GM12878 (cell line): ENCODE data around the gene DTX4. TPM values are rescaled to one million over a fixed set of nuclear protein-coding genes. Genes with fewer than 3 reads are reported as not detected.

Experiments used
- ATAC-seq: fragments of 200-7000 bp; cut with Tn5 transposase; 3 replicates; pipeline ENCODE4 v1.9.1; 2020; ENCODE audit warnings: mild to moderate bottlenecking, moderate library complexity
- BruUV-seq: library from RNA; stranded (reverse); fragments of 400-500 nt; replicated peaks from 2 replicates; lab custom pipeline; 2021; lab: Mats Ljungman, UMichigan
- CTCF ChIA-PET: fragments of 300-600 bp; sonication (Branson Sonifier 250); formaldehyde crosslinking; extraction: SDS; loops from one replicate; lab custom pipeline; 2021; ENCODE audit warnings: inconsistent platforms; lab: Yijun Ruan, JAX
- POLR2A ChIA-PET: fragments of 350-600 bp; formaldehyde crosslinking; extraction: SDS; loops from one replicate; lab custom pipeline; 2021; ENCODE audit warnings: inconsistent platforms; lab: Charles Lee
- RAD21 ChIA-PET: fragments of 300-600 bp; sonication (Branson Sonifier 250); formaldehyde crosslinking; loops from one replicate; lab custom pipeline; 2023; ENCODE audit warnings: antibody characterized with exemption; ENCODE audit not compliant: unreplicated experiment; lab: Charles Lee
- SMC1A ChIA-PET: fragments of 300-600 bp; sonication (Branson Sonifier 250); formaldehyde crosslinking; loops from one replicate; lab custom pipeline; 2023; ENCODE audit not compliant: unreplicated experiment, uncharacterized antibody; lab: Charles Lee
- DNase-seq: peaks from one replicate; pipeline ENCODE4 v3.0.0-alpha.2; 2011; ENCODE audit warnings: low read depth, low spot score
- FAIRE-seq: peaks from 3 replicates; lab custom pipeline; 2011; peaks lifted over from hg19 to GRCh38; lab: Jason Lieb, UNC
- H2AFZ ChIP-seq: 2 replicates; pipeline ENCODE4 v1.6.0; 2011; ENCODE audit warnings: low read depth, low read length, control low read depth; ENCODE audit not compliant: control insufficient read depth
- H3K27ac ChIP-seq: 2 replicates; pipeline ENCODE4 v1.5.1; 2011; ENCODE audit warnings: control low read depth; ENCODE audit not compliant: control insufficient read depth, insufficient read depth
- H3K27me3 ChIP-seq, 2 experiments: replicated peaks in 1 of 2; 2 replicates each; pipeline versions ENCODE4 v1.6.0 to v1.6.1; 2011; ENCODE audit warnings: low read length in 1 of 2; ENCODE audit not compliant: control insufficient read depth in 2 of 2, insufficient read depth in 2 of 2
- H3K36me3 ChIP-seq, 2 experiments: 2 replicates each; pipeline ENCODE4 v1.5.1; 2011; ENCODE audit warnings: low read length in 1 of 2; ENCODE audit not compliant: control insufficient read depth in 2 of 2, insufficient read depth in 2 of 2
- H3K4me1 ChIP-seq: 2 replicates; pipeline ENCODE4 v1.6.1; 2011; ENCODE audit warnings: mild to moderate bottlenecking, low read length, moderate library complexity, mixed read lengths; ENCODE audit not compliant: control insufficient read depth, insufficient read depth
- H3K4me2 ChIP-seq: 2 replicates; pipeline ENCODE4 v1.6.0; 2011; ENCODE audit warnings: control low read depth; ENCODE audit not compliant: control insufficient read depth, insufficient read depth
- H3K4me3 ChIP-seq: fragments of 200-600 bp; sonication (generic); 2 replicates; pipeline ENCODE4 v1.5.1; 2016
- H3K79me2 ChIP-seq: 2 replicates; pipeline ENCODE4 v1.6.0; 2011; ENCODE audit warnings: low read length; ENCODE audit not compliant: control insufficient read depth, insufficient read depth
- H3K9ac ChIP-seq: 2 replicates; pipeline ENCODE4 v1.8.0; 2011; ENCODE audit warnings: low read length, control low read depth, mixed read lengths; ENCODE audit not compliant: control insufficient read depth, insufficient read depth
- H3K9me3 ChIP-seq: replicated peaks from 3 replicates; pipeline ENCODE4 v1.5.1; 2011; ENCODE audit warnings: mild to moderate bottlenecking, low read length; ENCODE audit not compliant: control insufficient read depth, insufficient read depth
- H4K20me1 ChIP-seq: 2 replicates; pipeline ENCODE4 v1.6.0; 2011; ENCODE audit not compliant: control insufficient read depth, insufficient read depth
- CBFB ChIP-seq: IDR thresholded peaks from 2 replicates; pipeline ENCODE4 v1.6.1; 2016; ENCODE audit warnings: antibody characterized with exemption, low read depth
- CBX3 ChIP-seq: fragments of 200-600 bp; sonication (generic); IDR thresholded peaks from 2 replicates; pipeline ENCODE4 v1.6.1; 2016; ENCODE audit warnings: low read depth, borderline replicate concordance
- GABPA ChIP-seq: IDR thresholded peaks from 2 replicates; pipeline ENCODE4 v1.6.1; 2014; ENCODE audit warnings: antibody characterized with exemption, low read depth, mild to moderate bottlenecking, inconsistent platforms
- HDGF ChIP-seq: fragments of 450-650 bp; IDR thresholded peaks from 2 replicates; pipeline ENCODE4 v1.6.1; 2016; ENCODE audit warnings: antibody characterized with exemption
- IKZF2 ChIP-seq, 2 experiments: fragments of 450-650 bp; IDR thresholded peaks; 2 replicates each; pipeline ENCODE4 v1.6.1; 2017; ENCODE audit warnings: mild to moderate bottlenecking in 2 of 2, moderate library complexity in 2 of 2
- MXI1 ChIP-seq: fragments of 150-350 bp; IDR thresholded peaks from 2 replicates; pipeline ENCODE4 v1.6.1; 2011; ENCODE audit warnings: low read depth, mild to moderate bottlenecking, inconsistent platforms, low read length, improper control_type of control experiment
- NFXL1 ChIP-seq: fragments of 450-650 bp; IDR thresholded peaks from 2 replicates; pipeline ENCODE4 v1.6.1; 2017; ENCODE audit warnings: antibody characterized with exemption, mild to moderate bottlenecking, borderline replicate concordance
- PML ChIP-seq: IDR thresholded peaks from 2 replicates; pipeline ENCODE4 v1.6.1; 2012; ENCODE audit warnings: low read length, inconsistent platforms
- SIN3A ChIP-seq: IDR thresholded peaks from 2 replicates; pipeline ENCODE4 v1.6.1; 2012; ENCODE audit warnings: low read depth, low read length, improper control_type of control experiment
- SPI1 ChIP-seq: IDR thresholded peaks from 2 replicates; pipeline ENCODE4 v1.6.1; 2011; ENCODE audit warnings: low read depth, mild to moderate bottlenecking, low read length, moderate library complexity, borderline replicate concordance; ENCODE audit not compliant: insufficient read depth
- SREBF2 ChIP-seq: IDR thresholded peaks from 2 replicates; pipeline ENCODE4 v1.6.1; 2012; ENCODE audit warnings: mild to moderate bottlenecking, low read length
- SUPT20H ChIP-seq: IDR thresholded peaks from 2 replicates; pipeline ENCODE4 v1.6.1; 2011; ENCODE audit warnings: low read depth, mild to moderate bottlenecking, low read length, moderate library complexity, borderline replicate concordance; ENCODE audit not compliant: control insufficient read depth
- WGBS: methylation state at CpG from one replicate; pipeline ENCODE4 v1.1.6; 2016; ENCODE audit warnings: low lambda C conversion rate; ENCODE audit not compliant: insufficient replicate concordance, insufficient coverage; ENCODE audit errors: missing lambda C conversion rate; 5-methylcytosine and 5-hydroxymethylcytosine counted together
- in situ Hi-C: fragments of 300-500 bp; cut with MboI; formaldehyde crosslinking; loops from 9 replicates; pipeline ENCODE4 v1.14.3; 2018; ENCODE audit warnings: mixed read lengths
- intact Hi-C: fragments of 100-400 bp; cut with micrococcal nuclease; formaldehyde crosslinking; loops from one replicate; pipeline ENCODE4 v1.14.2; 2022; ENCODE audit not compliant: unreplicated experiment
- polyA plus RNA-seq, 11 experiments: library from polyadenylated mRNA; depleted of rRNA in 4 of 11; unstranded in 6 of 11; stranded (reverse) in 5 of 11; fragments of >200 nt; fragmentation: Nextera tagmentation in 4 of 11; fragmentation: Illumina TruSeq in 1 of 11; extraction: Ambion mirVana in 4 of 11; extraction: Trizol in 1 of 11; gene quantifications; 1 replicate in 1 of 11; 2 replicates in 10 of 11; pipeline versions ENCODE4 v1.2.1 to v1.2.3, GENCODE V29; 2011 to 2016; ENCODE audit warnings: inconsistent platforms in 2 of 11, missing spikeins in 2 of 11, low read depth in 1 of 11
- total RNA-seq, 4 experiments: library from RNA; depleted of rRNA in 3 of 4; stranded (reverse); fragments of >200 nt in 3 of 4; fragmentation: Illumina TruSeq in 1 of 4; extraction: Trizol in 1 of 4; gene quantifications; 2 replicates each; pipeline versions ENCODE4 v1.2.1 to v1.2.3, GENCODE V29; 2013 to 2021
- TF ChIP-seq, protein P1 (sequence below): fragments of 450-650 bp; IDR thresholded peaks from 2 replicates; pipeline ENCODE4 v1.6.1; 2014; ENCODE audit warnings: mild to moderate bottlenecking
- TF ChIP-seq, protein P2 (sequence below): fragments of 450-650 bp; IDR thresholded peaks from 2 replicates; pipeline ENCODE4 v1.6.1; 2018; ENCODE audit warnings: mild to moderate bottlenecking, low read depth, moderate library complexity; ENCODE audit not compliant: partially characterized antibody
- TF ChIP-seq, protein P3 (sequence below): IDR thresholded peaks from 2 replicates; pipeline ENCODE4 v1.6.1; 2011; ENCODE audit warnings: borderline replicate concordance, low read depth, mild to moderate bottlenecking, moderate library complexity, low read length; ENCODE audit not compliant: insufficient read depth, poor library complexity, severe bottlenecking
- TF ChIP-seq, protein P4 (sequence below): fragments of 450-650 bp; IDR thresholded peaks from 2 replicates; pipeline ENCODE4 v1.6.1; 2017; ENCODE audit warnings: low read depth, mild to moderate bottlenecking, moderate library complexity

Gene DTX4
- total and polyA plus RNA-seq, 10 of the 15 experiments (the other 5 are each of a cell fraction or from before 2014, with no cell fraction given), result 3.8 to 25.8 (median 10.5) TPM

DNA sequence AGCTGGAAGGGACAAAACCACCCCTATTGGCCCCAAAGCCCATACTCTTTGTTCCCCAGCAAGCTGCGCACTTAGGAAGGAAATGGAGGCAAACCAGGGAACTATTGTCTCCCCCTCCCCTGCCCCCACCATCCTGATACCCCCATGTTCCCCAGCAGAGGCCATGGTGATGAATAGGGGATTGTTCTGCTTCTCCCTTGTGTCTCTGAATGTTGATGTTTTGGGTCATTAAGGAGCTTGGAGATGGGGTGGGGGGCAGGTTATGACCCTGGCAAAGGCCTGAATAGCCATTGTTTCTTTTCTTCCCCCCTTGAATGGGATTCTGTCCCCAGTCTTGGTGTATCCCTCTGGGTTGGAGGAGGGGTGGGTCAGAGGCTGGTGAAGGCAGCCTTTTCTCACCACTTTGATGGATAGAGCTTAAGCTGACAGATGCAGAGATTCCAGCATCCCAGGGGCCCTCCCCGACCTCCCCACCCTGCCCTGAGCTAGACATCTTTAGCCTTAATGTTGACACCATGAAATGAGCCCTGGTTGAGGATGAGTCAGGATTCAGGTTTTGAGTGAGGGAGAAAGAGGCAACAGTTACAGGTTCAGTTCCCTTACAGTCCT is 8.3 kb downstream of the DTX4 start:
- peaks cover 34% of the 10 kb centered on the region for H3K79me2 ChIP-seq
- WGBS, result 50% methylated on average over 2 of the region's 2 CpGs
- H3K36me3 ChIP-seq, result peaks cover 3 to 9% of the 10 kb centered on the region in 2 experiments; a peak in 2 of 4 replicates
- no peak overlapping the region for H2AFZ ChIP-seq
- DNase-seq (no peak), FAIRE-seq (no peak), ATAC-seq (no peak)
- H3K9me3 ChIP-seq, result peaks cover 16% of the 10 kb centered on the region; the same call in 2 of the 3 replicates
- no peaks in the 10 kb centered on the region for H4K20me1 ChIP-seq
- no peak overlapping the region for H3K27ac ChIP-seq
- H3K4me1 ChIP-seq, result no peaks in the 10 kb centered on the region; the same call in 1 of the 2 replicates
- H3K4me2 ChIP-seq, result no peak overlapping the region
- ChIA-PET SMC1A (interaction anchor here (0.9 to 14.9 kb wide), 6 partner anchors 9 to 30 kb away, joined by 3 to 155 read pairs (median 4); partner anchors contain the start of gene DTX4), POLR2A (interaction anchor here (1.0 to 1.1 kb wide), 3 partner anchors 16 to 71 kb away, joined by 3 to 6 read pairs (median 4); no protein-coding TSS in a partner anchor), RAD21 (interaction anchor here (0.8 to 3.3 kb wide), 5 partner anchors 9 to 31 kb away, joined by 3 to 16 read pairs (median 5); partner anchors contain the start of gene DTX4), CTCF (interaction anchor here (1.1 to 30.3 kb wide), 6 partner anchors 9 to 44 kb away, joined by 3 to 1180 read pairs (median 5); partner anchors contain the start of genes DTX4 and MPEG1)
- in situ Hi-C loops (loop anchor here (25.0 kb wide), 1 partner anchor 1582 kb away; the partner anchor contains the start of gene MS4A15), intact Hi-C loops (no loop called here)
- no TSS peak for BruUV-seq
- no peak overlapping the region for H3K4me3 ChIP-seq
- no peaks in the 10 kb centered on the region for H3K27me3 ChIP-seq
- no peak overlapping the region for H3K9ac ChIP-seq
- TF ChIP-seq HDGF (no peak), NFXL1 (no peak), SREBF2 (no peak), SPI1 (no peak), SIN3A (no peak), CBX3 (no peak), IKZF2 (IDR thresholded peaks at IDR 0.05) (no peak), GABPA (no peak), SUPT20H (no peak), MXI1 (no peak), PML (no peak), CBFB (no peak)
- TF ChIP-seq, protein P1, sequence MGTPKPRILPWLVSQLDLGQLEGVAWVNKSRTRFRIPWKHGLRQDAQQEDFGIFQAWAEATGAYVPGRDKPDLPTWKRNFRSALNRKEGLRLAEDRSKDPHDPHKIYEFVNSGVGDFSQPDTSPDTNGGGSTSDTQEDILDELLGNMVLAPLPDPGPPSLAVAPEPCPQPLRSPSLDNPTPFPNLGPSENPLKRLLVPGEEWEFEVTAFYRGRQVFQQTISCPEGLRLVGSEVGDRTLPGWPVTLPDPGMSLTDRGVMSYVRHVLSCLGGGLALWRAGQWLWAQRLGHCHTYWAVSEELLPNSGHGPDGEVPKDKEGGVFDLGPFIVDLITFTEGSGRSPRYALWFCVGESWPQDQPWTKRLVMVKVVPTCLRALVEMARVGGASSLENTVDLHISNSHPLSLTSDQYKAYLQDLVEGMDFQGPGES, result no peak
- TF ChIP-seq, protein P2, sequence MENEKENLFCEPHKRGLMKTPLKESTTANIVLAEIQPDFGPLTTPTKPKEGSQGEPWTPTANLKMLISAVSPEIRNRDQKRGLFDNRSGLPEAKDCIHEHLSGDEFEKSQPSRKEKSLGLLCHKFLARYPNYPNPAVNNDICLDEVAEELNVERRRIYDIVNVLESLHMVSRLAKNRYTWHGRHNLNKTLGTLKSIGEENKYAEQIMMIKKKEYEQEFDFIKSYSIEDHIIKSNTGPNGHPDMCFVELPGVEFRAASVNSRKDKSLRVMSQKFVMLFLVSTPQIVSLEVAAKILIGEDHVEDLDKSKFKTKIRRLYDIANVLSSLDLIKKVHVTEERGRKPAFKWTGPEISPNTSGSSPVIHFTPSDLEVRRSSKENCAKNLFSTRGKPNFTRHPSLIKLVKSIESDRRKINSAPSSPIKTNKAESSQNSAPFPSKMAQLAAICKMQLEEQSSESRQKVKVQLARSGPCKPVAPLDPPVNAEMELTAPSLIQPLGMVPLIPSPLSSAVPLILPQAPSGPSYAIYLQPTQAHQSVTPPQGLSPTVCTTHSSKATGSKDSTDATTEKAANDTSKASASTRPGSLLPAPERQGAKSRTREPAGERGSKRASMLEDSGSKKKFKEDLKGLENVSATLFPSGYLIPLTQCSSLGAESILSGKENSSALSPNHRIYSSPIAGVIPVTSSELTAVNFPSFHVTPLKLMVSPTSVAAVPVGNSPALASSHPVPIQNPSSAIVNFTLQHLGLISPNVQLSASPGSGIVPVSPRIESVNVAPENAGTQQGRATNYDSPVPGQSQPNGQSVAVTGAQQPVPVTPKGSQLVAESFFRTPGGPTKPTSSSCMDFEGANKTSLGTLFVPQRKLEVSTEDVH, result no peak
- TF ChIP-seq, protein P3, sequence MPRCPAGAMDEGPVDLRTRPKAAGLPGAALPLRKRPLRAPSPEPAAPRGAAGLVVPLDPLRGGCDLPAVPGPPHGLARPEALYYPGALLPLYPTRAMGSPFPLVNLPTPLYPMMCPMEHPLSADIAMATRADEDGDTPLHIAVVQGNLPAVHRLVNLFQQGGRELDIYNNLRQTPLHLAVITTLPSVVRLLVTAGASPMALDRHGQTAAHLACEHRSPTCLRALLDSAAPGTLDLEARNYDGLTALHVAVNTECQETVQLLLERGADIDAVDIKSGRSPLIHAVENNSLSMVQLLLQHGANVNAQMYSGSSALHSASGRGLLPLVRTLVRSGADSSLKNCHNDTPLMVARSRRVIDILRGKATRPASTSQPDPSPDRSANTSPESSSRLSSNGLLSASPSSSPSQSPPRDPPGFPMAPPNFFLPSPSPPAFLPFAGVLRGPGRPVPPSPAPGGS, result no peak
- TF ChIP-seq, protein P4, sequence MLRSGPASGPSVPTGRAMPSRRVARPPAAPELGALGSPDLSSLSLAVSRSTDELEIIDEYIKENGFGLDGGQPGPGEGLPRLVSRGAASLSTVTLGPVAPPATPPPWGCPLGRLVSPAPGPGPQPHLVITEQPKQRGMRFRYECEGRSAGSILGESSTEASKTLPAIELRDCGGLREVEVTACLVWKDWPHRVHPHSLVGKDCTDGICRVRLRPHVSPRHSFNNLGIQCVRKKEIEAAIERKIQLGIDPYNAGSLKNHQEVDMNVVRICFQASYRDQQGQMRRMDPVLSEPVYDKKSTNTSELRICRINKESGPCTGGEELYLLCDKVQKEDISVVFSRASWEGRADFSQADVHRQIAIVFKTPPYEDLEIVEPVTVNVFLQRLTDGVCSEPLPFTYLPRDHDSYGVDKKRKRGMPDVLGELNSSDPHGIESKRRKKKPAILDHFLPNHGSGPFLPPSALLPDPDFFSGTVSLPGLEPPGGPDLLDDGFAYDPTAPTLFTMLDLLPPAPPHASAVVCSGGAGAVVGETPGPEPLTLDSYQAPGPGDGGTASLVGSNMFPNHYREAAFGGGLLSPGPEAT, result no peak
